NCI-H1417 treated with DMSO at 0.1 percent for 48 hours (cell line): Measurements from ENCODE around the gene CAPN12.

Source experiments
- DNase-seq: peaks from one replicate; lab custom pipeline; 2025; lab: John Stamatoyannopoulos, UW

The CAPN12 gene

DNA sequence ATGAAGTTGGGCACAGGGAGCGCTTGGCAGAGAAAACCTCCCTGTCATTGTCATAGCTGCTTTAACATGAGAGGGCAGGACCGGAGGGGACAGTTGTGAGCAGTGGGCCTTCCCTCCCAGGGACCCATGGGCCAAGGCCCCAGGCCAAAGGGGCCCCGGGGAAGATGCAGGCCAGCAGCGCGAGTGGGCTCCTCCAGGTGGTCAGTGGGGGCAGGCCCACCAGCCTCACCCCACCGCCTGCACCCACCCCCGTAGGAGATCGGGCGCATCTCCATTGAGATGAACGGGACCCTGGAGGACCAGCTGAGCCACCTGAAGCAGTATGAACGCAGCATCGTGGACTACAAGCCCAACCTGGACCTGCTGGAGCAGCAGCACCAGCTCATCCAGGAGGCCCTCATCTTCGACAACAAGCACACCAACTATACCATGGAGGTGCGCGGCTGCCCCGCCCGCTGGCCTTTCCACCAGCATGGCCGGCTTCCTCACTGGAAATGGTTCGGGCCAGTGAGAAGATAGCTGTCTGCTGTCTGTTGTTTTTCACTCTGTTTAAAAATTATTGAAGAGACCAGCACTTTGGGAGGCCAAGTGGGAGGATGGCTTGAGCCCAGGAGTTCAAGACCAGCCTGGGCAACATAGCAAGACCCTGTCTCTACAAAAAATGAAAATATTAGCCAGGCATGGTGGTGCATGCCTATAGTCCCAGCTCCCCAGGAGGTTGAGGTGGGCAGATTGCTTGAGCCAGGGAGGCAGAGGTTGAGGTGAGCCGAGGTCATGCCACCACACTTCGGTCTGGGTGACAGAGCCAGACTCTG is 18.6 kb downstream of the CAPN12 start:
- no peak for DNase-seq

DNA sequence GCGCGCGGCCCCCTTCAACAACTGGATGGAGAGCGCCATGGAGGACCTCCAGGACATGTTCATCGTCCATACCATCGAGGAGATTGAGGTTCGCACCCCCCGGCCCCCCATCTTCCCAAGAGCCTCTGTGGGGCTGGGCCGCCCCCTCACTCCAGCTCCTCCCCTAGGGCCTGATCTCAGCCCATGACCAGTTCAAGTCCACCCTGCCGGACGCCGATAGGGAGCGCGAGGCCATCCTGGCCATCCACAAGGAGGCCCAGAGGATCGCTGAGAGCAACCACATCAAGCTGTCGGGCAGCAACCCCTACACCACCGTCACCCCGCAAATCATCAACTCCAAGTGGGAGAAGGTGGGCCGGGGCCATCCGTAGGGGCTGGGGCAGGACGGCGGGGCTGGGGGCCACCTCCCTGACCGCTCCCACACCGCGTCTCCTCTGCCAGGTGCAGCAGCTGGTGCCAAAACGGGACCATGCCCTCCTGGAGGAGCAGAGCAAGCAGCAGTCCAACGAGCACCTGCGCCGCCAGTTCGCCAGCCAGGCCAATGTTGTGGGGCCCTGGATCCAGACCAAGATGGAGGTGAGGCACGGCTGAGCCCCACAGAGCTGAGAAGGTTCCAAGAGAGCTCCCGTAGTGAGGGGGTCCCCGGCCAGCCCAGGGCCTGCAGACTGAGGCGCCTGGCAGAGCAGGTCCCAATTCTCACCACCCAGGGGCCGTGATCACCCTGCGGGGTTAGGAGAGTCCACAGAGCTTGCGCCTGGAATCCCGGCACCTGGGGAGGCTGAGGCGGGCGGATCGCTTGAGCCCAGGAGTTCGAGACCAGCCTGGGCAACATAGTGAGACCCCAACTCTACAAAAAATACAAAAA is 20.1 kb downstream of the CAPN12 start:
- no peak for DNase-seq

DNA sequence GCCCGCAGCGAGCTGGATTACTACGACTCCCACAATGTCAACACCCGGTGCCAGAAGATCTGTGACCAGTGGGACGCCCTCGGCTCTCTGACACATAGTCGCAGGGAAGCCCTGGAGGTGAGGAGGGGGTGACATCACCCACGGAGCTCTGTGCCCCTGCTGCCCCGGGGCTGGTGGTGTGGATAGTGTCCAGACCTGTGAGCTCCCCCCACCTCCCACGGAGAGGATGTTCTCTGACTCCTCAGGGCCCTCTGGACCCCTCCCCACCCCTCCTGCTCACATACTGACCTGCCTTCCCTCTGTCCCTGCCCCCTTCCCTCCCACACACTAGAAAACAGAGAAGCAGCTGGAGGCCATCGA is 20.7 kb downstream of the CAPN12 start:
- DNase-seq, result no peak

DNA sequence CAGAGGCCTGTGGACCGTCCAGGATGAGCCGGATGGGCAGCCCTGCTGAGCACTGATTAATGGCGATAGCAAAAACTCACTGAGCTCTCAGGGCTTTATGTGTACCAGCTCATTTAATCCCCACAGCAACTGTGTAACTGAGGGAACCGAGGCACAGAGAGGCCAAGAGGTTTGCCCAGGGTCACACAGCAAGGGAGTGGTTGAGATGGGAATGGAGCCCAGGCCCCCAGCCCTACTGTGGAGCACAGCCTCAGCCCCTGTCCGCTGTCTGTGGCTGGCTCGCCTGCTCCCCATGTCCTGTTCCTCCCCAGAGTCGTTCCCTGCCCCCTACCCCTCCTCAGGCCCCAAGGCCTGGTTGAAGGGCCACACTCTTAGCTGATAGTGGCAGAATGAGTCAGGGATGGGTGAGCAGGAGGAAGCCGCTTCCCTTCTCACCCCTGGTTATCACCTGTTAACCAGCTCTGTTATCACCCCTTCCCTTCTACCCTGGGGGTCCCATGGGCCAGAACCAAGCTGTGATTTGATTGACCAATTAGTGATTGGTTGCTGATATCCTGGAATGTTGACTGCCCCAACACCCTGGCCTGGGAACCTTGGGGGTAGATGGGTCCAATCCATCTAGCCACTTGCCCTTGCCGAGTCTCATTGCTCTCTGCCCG is 21.2 kb downstream of the CAPN12 start:
- DNase-seq, result no peak

DNA sequence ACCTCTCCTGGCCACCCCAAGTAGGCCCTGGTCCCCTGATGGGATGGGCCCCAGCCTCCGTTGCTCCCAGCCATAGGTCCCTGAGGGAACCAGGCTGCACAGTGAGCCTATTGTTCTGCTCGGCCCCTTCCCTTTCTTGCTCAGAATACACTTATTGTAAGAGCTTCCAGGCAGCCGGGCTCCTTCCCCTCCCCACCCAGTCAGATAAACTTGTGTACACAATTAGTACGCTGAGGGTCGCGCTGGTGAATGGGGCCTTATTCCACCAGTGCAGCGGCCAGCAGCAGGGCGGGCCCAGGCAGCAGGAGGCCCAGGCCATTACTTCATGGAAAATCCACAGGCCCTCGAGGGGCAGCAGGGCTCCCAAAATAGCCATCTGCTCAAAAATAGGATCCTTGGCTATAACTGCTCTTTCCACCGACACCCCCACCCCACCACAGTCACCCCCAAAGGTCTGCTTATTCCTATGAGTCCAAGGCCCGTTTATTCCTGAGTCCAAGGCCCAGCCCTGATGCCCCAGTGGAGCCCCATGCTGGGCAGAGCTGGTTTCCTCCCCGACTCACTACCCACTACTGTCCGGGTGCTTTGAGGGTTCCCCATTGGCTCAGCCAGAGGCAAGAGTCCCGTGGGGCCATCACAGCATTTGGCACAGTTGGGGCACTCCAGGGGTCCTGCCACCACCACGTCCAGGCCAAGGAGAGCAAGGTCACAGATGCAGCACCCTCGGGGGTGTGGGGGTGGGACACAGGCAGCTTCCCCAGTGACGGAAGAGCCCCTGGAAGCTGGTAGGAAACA is 22.1 kb downstream of the CAPN12 start:
- DNase-seq, result no peak

DNA sequence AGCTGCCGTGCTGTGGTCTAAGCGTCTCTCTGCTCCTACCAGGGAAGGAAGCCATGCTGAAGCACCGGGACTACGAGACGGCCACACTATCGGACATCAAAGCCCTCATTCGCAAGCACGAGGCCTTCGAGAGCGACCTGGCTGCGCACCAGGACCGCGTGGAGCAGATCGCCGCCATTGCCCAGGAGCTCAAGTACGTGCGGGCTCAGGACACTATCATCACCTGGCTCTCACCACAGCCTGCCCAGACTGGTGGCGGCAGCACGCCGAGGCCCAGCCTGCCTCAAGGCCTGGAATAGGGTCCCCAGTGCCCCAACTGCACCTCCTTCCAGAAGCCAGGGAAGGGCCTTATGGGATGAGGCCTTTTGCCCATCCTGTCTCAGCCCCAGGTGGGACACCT is 22.8 kb downstream of the CAPN12 start:
- DNase-seq, result no peak

DNA sequence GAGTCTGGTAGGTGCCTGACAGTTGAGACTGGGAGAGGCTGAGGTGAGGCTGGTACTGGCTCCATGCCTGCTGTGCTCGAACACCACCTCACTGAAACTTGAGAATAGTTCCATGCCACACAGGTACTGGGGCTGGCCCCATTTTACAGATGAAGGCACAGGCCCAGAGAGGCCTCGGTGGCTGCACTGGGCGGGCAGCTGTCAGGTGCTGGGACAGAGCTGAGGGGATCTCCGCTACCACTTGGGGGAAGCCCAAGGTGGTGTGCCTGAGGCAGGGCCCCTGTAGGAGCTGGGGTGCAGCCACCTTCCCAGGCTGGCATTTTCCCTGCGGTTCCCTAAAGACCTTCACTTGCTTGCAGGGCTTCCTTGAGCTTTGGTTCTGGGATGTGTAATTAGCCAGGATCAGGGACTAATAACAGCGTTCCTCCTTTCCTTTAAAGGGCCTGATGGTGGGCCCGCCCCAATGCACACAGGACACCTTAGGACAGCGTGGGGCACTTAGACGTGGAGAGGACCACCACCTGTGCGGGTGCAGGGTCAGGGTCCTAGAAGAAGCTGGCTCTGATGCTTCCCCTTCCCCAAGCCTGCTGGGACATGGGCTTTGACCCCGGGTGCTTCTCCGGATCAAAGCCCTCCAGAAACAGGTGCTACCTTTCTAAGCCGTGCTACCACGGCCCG is 23.6 kb downstream of the CAPN12 start:
- no peak for DNase-seq

DNA sequence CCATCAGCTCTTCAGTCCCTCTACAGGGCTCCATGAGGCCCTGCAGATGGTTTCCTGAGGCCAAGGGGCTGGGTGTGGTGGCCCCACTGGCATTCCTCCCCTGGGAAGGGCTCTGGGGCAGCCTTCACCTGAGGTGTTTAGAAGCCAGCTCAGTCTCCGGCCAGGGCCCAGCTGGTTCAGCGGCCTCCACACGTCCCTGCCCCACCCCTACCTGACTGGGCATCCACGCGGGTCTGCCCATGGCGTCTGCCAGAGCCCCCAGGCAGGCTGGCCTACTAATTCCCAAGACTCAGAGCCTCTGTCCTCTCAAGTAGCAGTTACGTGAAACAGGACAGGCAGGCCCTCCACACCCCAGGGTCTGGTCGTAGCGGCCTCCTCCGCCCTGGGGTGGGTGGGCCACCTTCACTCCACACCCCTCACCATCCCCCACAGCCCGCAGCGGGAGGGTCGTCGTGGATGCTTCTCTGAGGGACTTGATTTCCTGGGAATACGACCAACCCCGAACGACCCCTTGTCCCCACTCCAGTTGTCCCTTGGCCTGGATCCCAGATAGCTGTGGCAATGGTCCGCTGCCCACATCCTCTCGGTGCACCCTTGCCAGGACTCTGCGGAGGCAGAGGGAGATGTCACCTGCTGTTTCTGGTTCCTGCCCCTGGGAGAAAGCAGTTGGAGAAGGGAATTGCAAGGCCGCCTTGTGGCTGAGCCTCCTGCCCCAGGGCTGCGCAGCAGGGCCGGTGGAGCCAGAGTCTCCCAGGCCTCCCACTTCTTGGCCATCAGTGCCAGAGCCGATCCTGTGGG is 24.3 kb downstream of the CAPN12 start:
- no peak for DNase-seq

DNA sequence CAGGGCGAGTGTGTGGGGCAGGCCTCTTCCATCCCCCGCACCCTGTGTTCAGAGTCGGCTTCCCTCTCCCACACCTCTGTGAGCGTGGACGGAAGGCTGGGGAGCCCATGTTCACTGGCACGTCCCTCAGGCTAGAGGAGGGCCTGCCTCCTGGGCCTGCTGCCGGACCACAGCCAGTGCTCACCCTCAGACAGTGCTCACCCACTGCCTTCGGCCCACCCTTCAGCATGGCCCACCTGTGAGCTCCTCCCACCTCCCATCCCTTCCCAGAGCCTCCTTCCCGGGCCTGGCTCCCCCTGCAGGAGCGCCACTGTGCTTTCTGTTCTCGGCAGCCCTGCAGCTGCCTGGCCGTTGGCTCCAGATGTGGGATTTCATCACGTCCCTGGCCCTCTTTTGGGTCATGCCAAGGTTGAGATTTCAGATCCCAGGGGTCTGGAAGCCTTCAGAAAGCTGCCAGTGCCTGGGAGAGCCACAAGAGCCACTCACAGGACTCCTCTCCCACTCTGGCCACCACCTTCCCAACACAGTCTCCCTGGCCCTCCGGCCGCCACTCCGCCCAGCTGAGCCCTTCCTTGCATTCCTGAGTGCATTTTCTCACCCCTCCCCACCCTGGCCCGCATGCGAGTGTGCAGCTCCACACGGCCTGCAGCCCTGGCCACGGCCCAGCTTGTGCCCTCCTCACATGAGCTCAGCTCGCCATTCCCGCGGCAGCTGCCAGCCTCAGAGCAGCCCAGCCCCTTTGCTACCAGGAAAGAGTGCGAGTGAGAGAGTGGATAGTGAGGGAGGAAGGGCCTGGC is 25.3 kb downstream of the CAPN12 start:
- DNase-seq, result no peak

DNA sequence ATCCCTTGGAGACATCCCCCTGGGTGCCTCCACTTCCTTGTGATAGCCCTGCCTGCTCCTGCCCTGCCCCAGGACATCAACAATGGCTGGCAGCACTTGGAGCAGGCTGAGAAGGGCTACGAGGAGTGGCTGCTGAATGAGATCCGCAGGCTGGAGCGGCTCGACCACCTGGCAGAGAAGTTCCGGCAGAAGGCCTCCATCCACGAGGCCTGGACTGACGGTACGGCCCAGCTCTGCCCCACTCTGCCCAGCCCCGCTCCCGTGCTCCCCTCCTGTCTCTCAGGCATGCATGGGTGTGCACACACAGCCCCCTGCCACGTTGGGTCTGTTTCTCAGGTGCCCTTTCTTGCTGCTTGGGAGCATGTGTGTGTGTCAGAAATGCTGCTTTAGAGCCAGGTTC is 26.4 kb downstream of the CAPN12 start:
- no peak for DNase-seq

DNA sequence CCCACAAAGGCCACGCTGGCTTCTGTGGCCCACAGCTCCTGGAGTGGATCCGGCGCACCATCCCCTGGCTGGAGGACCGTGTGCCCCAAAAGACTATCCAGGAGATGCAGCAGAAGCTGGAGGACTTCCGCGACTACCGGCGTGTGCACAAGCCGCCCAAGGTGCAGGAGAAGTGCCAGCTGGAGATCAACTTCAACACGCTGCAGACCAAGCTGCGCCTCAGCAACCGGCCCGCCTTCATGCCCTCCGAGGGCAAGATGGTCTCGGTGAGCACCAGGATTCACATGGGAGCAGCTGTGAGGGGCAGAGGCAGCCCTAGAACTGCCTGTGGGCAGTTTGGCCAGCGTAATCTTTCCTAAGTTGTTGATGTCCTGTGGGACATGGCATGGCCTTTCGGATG is 27.2 kb downstream of the CAPN12 start:
- no peak for DNase-seq

DNA sequence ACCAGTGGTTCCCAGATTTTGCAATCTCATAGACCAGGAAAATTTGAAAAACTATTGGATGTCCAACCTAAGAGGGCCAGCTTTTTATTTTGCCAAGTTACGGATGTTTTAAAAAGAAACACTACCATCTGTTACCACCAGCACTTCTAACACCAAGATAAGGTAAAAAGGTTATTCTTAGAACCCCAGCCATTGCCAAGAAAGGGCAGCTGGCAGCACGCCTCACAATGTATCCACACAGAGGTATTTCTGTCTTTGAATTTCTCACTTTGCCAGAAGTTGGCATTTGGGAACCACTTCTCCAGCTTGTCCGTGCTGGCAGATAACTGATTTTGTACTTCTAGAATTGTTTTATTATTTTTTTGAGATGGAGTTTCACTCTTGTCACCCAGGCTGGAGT is 28.7 kb downstream of the CAPN12 start:
- DNase-seq, result no peak

DNA sequence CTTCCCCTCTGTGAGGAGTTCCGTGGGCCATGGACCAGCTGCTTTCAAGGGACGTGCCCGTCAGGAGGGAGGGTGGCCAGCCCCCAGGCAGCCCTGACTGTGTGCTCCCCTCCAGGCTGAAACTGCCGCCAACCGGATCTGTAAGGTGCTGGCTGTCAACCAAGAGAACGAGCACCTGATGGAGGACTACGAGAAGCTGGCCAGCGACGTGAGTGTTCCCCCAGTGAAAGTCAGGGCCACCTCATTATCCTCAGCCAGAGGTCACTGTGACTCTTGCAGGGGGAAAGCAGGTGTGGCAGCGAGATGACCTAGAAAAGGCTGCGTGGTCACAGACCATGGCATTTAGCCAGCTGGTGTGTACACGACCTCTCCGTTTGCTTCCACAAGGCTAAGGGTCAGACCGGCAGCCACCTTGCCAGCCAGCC is 29.9 kb downstream of the CAPN12 start:
- DNase-seq, result no peak

DNA sequence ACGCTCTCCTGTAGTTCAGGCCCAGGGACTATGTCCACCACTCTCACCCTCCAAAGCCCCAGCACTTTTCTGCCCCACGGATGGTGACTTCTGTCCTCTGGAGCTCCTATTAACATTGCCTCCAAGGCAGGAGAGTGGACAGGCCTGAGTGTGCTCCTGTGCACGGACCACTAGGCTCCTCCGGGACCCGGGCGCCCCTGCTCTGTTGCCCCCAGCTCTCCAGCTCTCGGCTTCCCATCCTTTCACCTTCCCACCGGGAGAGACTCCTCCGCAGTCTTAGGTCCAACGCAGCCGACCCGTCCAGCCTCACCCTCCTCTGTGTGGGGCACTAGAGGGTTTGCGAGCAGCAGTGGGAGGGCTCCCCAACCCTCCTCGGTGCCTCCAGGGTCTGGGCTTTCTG is 30.4 kb downstream of the CAPN12 start:
- no peak for DNase-seq

DNA sequence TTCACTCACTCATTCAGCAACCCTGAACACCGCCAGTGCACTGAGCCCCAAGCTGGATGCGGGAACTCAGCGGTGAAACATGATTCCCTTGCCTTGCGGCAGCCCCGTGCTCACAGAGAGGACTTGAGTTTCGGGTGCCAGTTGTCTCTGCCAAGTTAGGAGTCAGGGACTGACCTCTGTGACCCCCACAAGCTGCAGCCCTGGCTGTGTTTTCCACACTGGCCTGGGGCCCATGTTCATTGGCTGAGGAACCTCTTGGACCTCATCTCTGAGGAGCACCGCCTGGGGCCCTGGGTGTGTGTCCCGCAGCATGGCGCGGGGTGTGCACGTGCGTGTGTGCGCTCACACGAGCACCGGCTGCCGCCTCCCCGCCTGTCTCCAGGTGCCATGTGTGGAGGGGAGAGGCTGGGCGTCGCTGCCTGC is 31.0 kb downstream of the CAPN12 start:
- no peak for DNase-seq

DNA sequence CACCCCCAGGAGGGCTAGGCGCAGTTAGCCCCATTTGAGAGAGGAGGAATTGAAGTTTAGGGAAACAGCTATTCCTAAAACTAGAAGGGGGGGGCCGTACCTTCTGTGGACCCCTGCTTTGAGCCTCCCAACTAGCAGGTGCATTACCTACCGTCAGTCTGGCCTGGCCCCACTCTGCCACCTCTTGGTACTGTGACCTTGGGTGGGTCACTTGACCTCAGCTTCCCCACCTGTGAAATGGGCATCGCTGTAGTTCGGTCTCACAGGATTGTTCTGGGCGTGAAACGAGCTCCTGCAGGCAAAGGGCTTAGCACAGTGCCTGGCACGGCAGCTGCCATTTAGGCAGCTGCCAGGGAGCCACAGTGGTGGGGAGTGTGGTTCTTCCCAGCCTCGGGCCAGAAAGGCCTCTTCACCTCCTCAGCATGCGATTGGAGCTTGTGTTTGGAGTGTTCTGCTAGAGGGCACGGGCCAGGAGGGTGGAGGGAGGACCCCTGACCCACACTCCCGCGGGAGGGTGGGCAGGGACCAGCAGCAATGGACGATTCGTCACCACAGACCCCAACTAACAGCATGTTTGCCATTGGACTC is 32.0 kb downstream of the CAPN12 start:
- DNase-seq, result no peak

DNA sequence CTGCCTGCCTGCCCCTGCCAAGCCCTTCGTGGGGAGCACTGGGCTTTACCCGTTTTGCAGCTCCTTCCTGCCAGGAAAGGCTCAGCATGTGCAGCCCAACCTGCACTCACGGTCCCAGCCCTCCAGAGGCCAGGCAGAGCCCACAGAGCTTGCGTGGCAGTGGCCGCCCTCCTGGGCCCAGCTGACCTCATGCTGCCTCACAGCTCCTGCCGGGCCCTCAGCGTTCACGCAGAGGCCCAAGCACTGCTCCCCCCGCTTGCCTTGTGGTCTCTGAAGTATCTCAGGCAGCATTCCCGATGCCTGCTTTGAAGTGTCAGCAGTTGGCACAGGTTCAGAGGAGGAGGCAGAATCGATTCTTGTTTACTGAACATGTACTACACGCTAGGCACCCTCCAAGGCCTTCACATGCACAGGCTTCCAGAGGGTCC is 32.5 kb downstream of the CAPN12 start:
- no peak for DNase-seq

DNA sequence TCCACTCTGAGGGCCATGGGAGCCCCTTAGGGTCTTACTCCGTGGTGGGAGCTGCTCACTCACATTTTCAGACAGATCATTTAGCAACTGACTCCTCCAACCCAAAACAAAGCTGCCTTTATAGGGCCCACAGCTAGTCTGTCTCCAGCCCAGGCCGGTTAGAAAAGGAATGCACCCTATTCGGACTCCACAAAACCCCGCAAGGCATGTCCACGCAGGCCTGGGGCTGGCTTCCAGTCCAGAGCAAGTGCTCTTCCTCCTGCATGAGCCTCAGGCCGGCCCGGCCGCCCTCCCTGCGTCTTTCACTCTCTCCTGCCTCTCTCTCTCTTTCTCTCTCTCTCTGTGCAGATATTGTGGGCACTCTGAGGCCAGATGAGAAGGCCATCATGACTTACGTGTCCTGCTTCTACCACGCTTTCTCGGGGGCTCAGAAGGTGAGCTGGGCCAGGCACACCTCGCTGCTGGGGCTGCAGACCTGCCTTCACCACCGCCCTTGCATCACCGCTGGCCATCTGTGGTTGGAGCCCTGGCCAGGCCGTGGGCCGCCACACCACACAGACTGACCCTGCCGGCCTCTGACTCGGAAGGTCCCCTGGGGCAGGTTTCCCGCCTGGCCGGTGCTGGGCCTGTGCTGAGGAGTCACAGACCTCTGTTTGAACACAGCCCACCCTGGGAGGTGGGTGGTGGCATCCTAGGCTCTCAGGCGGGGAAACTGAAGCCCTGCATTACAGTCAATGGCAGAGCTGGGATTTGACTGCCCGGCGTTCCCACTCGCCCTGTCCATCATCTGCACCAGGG is 33.1 kb downstream of the CAPN12 start:
- DNase-seq, result no peak

DNA sequence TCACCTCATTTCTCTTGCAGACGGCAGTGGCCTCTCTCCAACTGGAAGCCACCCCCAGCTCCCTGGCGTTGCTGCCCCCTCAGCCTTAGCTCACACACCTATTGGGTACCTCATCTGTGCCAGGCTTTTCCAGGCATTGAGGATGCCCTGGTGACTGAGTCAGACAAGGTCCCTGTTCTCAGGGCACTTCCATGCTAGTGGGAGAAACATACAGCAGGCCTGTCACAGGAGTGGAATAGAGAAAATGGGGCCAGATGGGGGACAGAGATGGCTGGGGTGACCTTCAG is 33.9 kb downstream of the CAPN12 start:
- DNase-seq, result no peak
